ENCODE results near the gene BAD.

Gene BAD

DNA sequence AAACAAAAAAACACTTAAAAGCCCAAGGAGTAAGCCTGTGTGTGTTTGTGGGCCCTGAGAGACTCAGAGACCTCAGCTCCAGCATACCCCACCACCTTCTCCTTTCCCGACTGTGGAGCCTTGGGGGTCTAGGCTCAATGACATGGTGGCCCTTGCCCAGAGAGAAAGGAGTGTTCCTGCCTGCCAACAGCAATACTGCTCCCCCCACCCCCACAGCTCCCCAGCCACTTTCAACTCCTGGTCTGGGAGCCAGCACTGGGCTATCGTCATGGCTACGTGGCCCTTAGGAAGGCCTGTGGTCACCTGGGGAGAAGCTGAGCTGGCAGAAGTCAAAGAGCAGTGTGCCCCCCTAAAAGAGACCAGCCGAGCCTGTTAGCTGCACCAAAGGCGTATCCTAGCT lies 40.4 kb downstream of the BAD start:
- no peak for DNase-seq (ENCODE audit: insufficient read length, low spot score)
- TF ChIP-seq, protein P1, sequence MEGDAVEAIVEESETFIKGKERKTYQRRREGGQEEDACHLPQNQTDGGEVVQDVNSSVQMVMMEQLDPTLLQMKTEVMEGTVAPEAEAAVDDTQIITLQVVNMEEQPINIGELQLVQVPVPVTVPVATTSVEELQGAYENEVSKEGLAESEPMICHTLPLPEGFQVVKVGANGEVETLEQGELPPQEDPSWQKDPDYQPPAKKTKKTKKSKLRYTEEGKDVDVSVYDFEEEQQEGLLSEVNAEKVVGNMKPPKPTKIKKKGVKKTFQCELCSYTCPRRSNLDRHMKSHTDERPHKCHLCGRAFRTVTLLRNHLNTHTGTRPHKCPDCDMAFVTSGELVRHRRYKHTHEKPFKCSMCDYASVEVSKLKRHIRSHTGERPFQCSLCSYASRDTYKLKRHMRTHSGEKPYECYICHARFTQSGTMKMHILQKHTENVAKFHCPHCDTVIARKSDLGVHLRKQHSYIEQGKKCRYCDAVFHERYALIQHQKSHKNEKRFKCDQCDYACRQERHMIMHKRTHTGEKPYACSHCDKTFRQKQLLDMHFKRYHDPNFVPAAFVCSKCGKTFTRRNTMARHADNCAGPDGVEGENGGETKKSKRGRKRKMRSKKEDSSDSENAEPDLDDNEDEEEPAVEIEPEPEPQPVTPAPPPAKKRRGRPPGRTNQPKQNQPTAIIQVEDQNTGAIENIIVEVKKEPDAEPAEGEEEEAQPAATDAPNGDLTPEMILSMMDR (IDR thresholded peaks at IDR 0.05; ENCODE audit: insufficient read depth, missing control alignments): no peak
- no peak for FAIRE-seq

DNA sequence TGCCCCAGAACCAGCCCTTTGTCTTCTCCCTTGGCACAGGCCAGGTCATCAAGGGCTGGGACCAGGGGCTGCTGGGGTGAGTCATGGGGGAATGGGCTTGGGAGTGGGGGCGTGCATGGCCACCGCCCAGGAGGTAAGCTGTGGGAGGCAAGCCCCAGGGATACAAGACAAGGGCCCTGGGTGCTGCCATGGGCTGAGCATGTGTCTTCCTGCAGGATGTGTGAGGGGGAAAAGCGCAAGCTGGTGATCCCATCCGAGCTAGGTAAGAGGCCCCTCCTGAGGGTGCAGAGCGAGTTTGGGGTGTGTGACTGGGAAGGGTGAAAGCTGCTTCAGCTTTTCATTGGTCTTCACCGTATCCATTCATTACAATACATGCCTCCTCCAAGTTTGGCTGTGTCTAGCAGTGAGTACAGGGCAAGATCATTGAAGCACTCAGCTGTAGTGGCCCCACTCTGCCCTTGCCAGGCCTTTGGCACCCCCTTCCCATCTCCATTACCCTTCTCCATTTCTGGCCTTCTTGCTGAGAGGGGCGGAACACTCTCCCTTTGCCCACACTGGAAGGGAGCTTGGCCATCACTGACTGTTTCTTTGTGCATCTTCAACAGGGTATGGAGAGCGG lies 41.1 kb downstream of the BAD start:
- TF ChIP-seq, protein P1 (IDR thresholded peaks at IDR 0.05; ENCODE audit: insufficient read depth, missing control alignments): no peak
- DNase-seq (ENCODE audit: insufficient read length, low spot score) (no peak), FAIRE-seq (no peak)

DNA sequence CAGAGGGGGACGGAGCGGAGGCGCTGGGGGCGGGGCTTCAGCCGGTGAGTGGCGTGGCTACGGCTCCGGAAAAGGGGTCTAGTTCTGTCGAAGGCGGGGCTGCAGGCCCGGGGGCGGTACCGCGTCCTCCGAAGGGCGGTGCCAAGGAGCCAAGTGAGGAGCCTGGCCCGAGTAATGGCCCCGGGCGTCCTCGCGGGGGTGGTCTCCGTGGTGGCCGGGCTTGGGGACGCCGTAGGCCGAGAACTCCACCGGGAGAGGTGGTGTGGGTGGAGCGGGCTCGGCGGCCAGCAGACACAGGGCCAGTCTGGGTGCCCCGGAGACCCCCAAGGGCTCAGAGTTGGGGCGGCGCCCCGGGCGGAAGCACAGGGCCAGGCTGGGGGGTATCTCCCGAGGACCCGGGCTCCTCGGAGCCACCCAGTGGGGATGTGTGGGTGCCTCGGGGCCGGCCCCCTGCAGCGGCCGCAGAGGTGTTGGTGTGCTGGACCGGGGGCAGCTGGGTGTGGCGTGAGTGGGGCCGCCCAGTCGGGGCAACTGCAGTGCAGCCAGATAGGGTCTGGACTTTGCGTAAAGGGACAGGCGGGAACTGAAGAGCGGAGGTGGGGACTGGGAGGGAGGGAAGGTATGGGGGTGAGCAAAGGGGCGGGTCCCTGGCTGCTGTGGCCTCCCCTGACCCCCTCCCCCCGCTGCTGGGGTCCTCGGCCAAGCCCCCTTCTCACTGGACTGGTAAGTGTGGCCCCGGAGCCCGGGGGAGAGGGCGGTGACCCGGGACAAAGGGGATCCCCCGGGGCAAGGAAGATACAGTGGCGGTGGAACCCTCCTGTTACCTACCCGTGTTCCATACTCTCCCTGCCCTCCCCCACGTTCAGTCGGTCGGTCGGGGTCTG lies 42.7 kb downstream of the BAD start:
- TF ChIP-seq, protein P1 (IDR thresholded peaks at IDR 0.05; ENCODE audit: insufficient read depth, missing control alignments): no peak
- FAIRE-seq (no peak), DNase-seq (ENCODE audit: insufficient read length, low spot score) (peak; percentile 78)

DNA sequence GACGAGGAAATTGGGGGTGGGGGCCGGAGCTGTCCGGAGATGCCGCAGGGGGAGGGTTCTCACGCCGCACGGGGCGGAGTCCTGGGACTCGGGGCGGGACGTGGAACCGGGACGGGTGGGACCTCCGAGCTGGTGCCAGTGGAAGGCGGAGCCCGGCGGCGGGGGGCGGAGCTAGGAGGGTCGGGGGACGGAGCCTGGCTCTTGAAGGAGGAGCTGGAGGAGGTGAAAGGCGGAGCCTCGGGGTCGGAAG lies 43.3 kb downstream of the BAD start:
- TF ChIP-seq, protein P1 (IDR thresholded peaks at IDR 0.05; ENCODE audit: insufficient read depth, missing control alignments): no peak
- peak; percentile 76 for DNase-seq (ENCODE audit: insufficient read length, low spot score)
- FAIRE-seq: no peak

DNA sequence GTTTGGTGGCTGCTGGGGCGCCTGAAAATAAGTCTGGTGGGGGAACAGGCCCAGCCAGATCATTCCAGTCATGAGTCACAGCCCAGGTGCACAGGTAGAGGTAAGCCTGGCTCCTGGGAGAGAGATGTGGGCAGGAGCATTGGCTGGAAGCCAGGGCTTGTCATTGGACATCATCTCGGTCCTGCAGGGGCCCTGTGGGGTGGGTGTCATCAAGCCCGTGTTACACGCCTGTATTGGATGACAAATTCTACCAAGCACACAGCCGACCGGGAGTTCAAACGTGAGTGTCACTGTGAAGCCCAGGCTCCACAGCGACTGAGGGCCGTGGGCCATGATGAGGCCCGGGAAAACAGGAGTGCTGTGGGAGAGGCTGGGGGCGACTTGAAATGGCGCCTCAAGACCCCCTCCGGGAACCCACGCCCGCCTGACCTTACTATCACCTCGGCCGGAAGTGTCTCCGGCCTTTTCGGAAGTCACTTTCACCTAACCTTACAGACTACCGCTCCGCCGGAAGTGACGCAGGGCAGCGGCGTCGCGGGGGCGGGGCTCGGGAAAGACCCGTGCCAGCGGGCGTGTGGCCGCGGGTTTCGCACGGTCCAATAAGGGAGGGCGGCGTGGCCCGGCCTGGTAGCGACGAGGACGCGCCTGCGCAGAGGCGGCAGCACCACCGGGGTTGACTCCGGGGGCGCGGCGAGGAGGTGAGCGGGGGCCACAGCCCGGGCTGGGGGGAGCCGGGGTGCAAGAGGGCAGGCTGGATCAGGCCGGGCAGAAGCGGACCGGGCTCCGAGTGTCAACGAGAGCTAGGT lies 43.8 kb downstream of the BAD start, which contains the start of gene FKBP2:
FKBP2 (plus strand) TSS at position 661 of the 806 bp plus-strand sequence. CDS start 1,293 bp downstream, outside the sequence.
- no peak for FAIRE-seq
- DNase-seq (ENCODE audit: insufficient read length, low spot score): peak; percentile 90
- TF ChIP-seq, protein P1 (IDR thresholded peaks at IDR 0.05; ENCODE audit: insufficient read depth, missing control alignments): no peak

DNA sequence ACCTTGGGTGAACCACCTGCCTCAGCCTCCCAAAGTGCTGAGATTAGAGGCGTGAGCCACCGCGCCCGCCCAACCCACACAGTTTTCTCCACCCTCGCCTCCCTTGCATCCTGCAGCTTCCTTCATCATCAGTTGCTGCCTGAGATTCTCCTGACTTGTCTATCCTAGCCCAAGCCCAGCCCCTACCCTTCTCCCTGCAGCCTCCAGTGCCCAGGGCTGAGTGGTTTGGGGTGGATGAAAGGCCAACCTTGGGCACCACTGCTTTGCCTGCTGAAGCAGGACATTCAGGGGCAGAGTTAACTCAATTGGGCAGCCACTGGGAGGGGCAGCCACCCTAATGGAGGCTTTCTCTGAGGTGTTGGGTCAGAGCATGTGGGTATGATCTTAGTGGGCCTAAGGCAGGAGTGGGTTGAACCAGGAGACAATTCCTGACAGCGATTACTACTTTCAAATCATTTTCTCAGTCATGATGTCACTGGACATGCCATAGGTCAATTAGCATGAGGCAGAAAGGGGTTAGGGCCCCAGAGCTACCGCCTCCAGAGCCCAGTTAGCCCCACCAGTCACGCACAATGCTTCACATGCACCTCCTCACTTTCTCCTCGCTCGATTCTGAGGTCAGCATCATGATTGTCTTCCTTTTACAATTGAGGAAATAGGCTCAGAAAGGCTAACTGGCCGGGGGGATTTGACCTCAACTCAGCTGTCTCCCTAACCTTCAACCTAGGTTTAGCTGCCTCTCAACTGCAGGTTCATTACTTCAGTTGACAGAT lies 44.6 kb downstream of the BAD start:
- TF ChIP-seq, protein P1 (IDR thresholded peaks at IDR 0.05; ENCODE audit: insufficient read depth, missing control alignments): no peak
- no peak for DNase-seq (ENCODE audit: insufficient read length, low spot score)
- FAIRE-seq: no peak
